Mesenchymal stem cell (in vitro differentiated cells and primary cell): ENCODE measurements around the gene MTHFSD.

ENCODE experiments used
- DNase-seq: peaks from one replicate; pipeline ENCODE4 v3.0.0-alpha.2; 2013
- H2AFZ ChIP-seq: one replicate; pipeline ENCODE4 v1.6.1; 2013; ENCODE audit warnings: low read depth, mild to moderate bottlenecking, control low read depth, inconsistent platforms, low read length, moderate library complexity
- H2AK5ac ChIP-seq: 2 replicates; pipeline ENCODE4 v1.6.1; 2013; ENCODE audit warnings: low read length, moderate library complexity, mild to moderate bottlenecking, inconsistent platforms; ENCODE audit not compliant: severe bottlenecking
- H2BK120ac ChIP-seq: one replicate; pipeline ENCODE4 v1.6.1; 2013; ENCODE audit warnings: low read depth, mild to moderate bottlenecking, inconsistent platforms, low read length, moderate library complexity
- H2BK12ac ChIP-seq, 2 experiments: one replicate each; pipeline ENCODE4 v1.6.1; 2013; ENCODE audit warnings: inconsistent platforms in 2 of 2, low read length in 2 of 2, mild to moderate bottlenecking in 2 of 2, moderate library complexity in 2 of 2, control low read depth in 1 of 2
- H2BK15ac ChIP-seq: one replicate; pipeline ENCODE4 v1.6.1; 2013; ENCODE audit warnings: mild to moderate bottlenecking, low read depth, inconsistent platforms; ENCODE audit not compliant: poor library complexity, severe bottlenecking
- H2BK5ac ChIP-seq: 2 replicates; pipeline ENCODE4 v1.6.1; 2013; ENCODE audit warnings: low read depth, mild to moderate bottlenecking, low read length, control low read depth, inconsistent platforms; ENCODE audit not compliant: poor library complexity, severe bottlenecking
- H3K14ac ChIP-seq, 2 experiments: one replicate each; pipeline ENCODE4 v1.6.1; 2013; ENCODE audit warnings: inconsistent platforms in 2 of 2, low read length in 2 of 2, control low read depth in 1 of 2, mild to moderate bottlenecking in 1 of 2, moderate library complexity in 1 of 2
- H3K18ac ChIP-seq, 2 experiments: one replicate each; pipeline ENCODE4 v1.6.1; 2013; ENCODE audit warnings: inconsistent platforms in 2 of 2, low read length in 2 of 2, control low read depth in 1 of 2, low read depth in 1 of 2, mild to moderate bottlenecking in 1 of 2
- H3K23ac ChIP-seq, 2 experiments: one replicate each; pipeline ENCODE4 v1.6.1; 2013; ENCODE audit warnings: inconsistent platforms in 2 of 2, low read length in 2 of 2, mild to moderate bottlenecking in 2 of 2, moderate library complexity in 2 of 2, control low read depth in 1 of 2
- H3K27ac ChIP-seq: 2 replicates; pipeline ENCODE4 v1.5.1; 2013; ENCODE audit warnings: mild to moderate bottlenecking, moderate library complexity, low read length, control low read depth, inconsistent platforms; ENCODE audit not compliant: poor library complexity, severe bottlenecking
- H3K27me3 ChIP-seq, 2 experiments: 2 replicates each; pipeline versions ENCODE4 v1.6.1 to v1.7.0; 2013; ENCODE audit warnings: low read length in 2 of 2, mild to moderate bottlenecking in 2 of 2, moderate library complexity in 2 of 2, control low read depth in 1 of 2, inconsistent platforms in 1 of 2; ENCODE audit not compliant: control insufficient read depth in 1 of 2, insufficient read depth in 1 of 2
- H3K36me3 ChIP-seq, 2 experiments: 2 replicates each; pipeline versions ENCODE4 v1.6.1 to v1.7.0; 2013; ENCODE audit warnings: low read length in 2 of 2, control low read depth in 1 of 2, inconsistent platforms in 1 of 2, low read depth in 1 of 2, mild to moderate bottlenecking in 1 of 2; ENCODE audit not compliant: insufficient read depth in 2 of 2, control insufficient read depth in 1 of 2
- H3K4ac ChIP-seq, 2 experiments: one replicate each; pipeline ENCODE4 v1.6.1; 2013; ENCODE audit warnings: inconsistent platforms in 2 of 2, low read length in 2 of 2, mild to moderate bottlenecking in 2 of 2, moderate library complexity in 2 of 2, control low read depth in 1 of 2, low read depth in 1 of 2
- H3K4me1 ChIP-seq: 2 replicates; pipeline ENCODE4 v1.6.1; 2013; ENCODE audit warnings: low read depth, low read length, control low read depth; ENCODE audit not compliant: control insufficient read depth, insufficient read depth
- H3K4me2 ChIP-seq: 2 replicates; pipeline ENCODE4 v1.6.1; 2013; ENCODE audit warnings: low read length, mild to moderate bottlenecking, inconsistent platforms; ENCODE audit not compliant: poor library complexity, severe bottlenecking
- H3K4me3 ChIP-seq, 2 experiments: 2 replicates each; pipeline versions ENCODE4 v1.5.1 to v1.7.0; 2013; ENCODE audit warnings: low read length in 2 of 2, mild to moderate bottlenecking in 2 of 2, control low read depth in 1 of 2, low read depth in 1 of 2; ENCODE audit not compliant: insufficient read depth in 1 of 2
- H3K79me1 ChIP-seq: replicated peaks from 2 replicates; pipeline ENCODE4 v1.6.1; 2013; ENCODE audit warnings: mild to moderate bottlenecking, control low read depth, low read length, inconsistent platforms; ENCODE audit not compliant: poor library complexity, severe bottlenecking
- H3K9ac ChIP-seq: 2 replicates; pipeline ENCODE4 v1.7.0; 2013; ENCODE audit warnings: mild to moderate bottlenecking, low read length, moderate library complexity
- H3K9me3 ChIP-seq: 2 replicates; pipeline ENCODE4 v1.7.0; 2013; ENCODE audit warnings: mild to moderate bottlenecking, low read length; ENCODE audit not compliant: control insufficient read depth
- H4K8ac ChIP-seq: one replicate; pipeline ENCODE4 v1.6.1; 2013; ENCODE audit warnings: inconsistent platforms, mild to moderate bottlenecking, low read length, moderate library complexity
- H4K91ac ChIP-seq: one replicate; pipeline ENCODE4 v1.6.1; 2013; ENCODE audit warnings: mild to moderate bottlenecking, low read length, inconsistent platforms
- WGBS: methylation state at CpG from one replicate; pipeline ENCODE4 v1.1.7; 2013; ENCODE audit warnings: mixed read lengths; 5-methylcytosine and 5-hydroxymethylcytosine counted together

The MTHFSD gene

DNA sequence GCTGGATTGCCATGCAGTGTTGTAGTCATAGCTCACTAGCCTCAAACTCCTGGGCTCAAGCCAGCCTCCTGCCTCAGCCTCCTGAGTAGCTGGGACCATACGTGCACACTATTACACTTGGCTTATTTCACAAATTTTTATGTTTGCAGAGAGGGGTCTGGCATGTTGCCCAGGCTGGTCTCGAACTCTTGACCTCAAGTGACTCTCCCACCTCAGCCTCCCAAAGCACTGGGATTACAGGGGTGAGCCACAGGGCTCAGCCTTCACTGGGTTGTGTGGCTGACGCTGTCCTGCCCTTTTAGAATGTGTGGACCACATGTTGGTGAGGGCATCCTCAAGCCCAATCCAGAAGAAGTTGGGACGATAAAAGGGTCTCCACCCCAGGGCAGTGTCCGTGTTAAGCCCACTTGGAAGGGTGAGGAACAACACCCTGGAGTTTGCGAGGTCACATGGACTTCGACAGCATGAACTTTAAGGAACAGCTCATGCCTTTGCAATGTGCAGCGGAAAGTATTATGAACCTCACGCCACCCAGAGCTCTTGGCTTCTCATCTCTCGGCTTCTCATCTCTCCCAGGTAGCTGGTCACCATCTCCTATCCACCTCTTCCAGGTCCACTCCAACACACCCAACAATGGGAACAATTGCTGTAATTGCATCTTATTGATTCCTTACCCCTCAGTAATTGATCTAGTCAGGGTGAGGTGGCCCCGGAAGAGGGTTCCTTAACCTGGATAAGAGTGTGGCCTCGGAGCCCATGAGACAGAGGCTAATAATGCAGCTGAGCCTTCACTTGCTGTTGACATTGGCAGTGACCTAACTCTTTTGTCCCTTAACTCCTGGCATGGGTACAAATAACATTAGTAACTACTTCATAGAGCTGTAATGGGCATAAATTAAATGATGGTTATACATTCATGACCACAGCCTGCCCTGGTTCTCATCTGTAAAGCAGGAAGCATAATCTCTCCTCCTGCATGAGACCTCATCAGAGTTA lies 30.0 kb upstream of the MTHFSD start:
- Histone ChIP-seq H4K91ac (peak overlapping the region; percentile 74), H3K27me3 (no peaks in the 10 kb centered on the region), H2BK120ac (peak overlapping the region; percentile 50), H3K4me3 (no peak overlapping the region), H3K9me3 (no peaks in the 10 kb centered on the region), H3K18ac (peak overlapping the region in 1 of 2 experiments; percentile 24), H3K4me1 (peaks cover 29% of the 10 kb centered on the region), H2AK5ac (peak overlapping the region; percentile 59), H3K14ac (peak overlapping the region in 1 of 2 experiments; percentile 3), H2BK15ac (no peak overlapping the region), H4K8ac (peak overlapping the region; percentile 39), H3K23ac (no peak overlapping the region), H3K4me2 (no peak overlapping the region), H2BK5ac (no peak overlapping the region), H2BK12ac (peak overlapping the region in 1 of 2 experiments; percentile 85), H3K9ac (peak overlapping the region; percentile 77), H2AFZ (no peak overlapping the region), H3K79me1 (peaks cover 8% of the 10 kb centered on the region), H3K36me3 (no peaks in the 10 kb centered on the region), H3K4ac (peak overlapping the region; percentile 22 to 26), H3K27ac (peak overlapping the region; percentile 89)
- DNase-seq: no peak
- 87% methylated on average over 12 of the region's 12 CpGs for WGBS

DNA sequence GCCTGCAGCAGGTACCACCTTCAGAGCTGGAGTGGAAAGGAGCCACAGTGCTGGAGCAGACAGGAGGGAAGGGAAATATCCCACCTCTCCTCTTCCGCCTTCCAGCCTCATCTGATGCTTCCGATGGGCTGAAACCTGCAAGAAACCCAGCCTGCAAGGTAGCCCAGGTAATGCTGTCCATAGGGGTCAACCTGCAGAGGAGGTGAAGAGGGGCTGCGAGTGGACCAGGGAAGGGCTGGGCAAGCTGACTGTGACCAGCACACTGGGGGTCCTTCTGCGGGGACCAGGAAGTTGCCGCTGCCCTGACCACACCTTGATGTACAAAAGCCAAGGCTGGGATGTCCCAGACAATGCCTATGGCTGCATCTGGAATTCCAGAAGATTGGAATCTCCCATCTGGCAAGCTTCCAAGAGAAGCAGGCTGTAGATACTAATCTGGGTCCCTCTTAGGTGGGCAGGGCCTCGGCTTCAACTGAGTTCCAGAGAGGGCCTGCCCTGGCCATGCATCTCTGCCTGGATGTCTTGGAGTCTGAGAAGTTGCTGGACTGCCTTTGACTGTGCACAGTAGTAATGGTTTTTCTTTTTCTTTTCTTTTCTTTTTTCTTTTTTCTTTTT lies 29.1 kb upstream of the MTHFSD start:
- Histone ChIP-seq H3K23ac (no peak overlapping the region), H3K14ac (no peak overlapping the region), H3K18ac (no peak overlapping the region), H3K79me1 (peaks cover 8% of the 10 kb centered on the region), H3K4me2 (no peak overlapping the region), H3K9me3 (no peaks in the 10 kb centered on the region), H3K9ac (no peak overlapping the region), H2BK12ac (peak overlapping the region in 1 of 2 experiments; percentile 23), H4K91ac (no peak overlapping the region), H3K27me3 (no peaks in the 10 kb centered on the region), H3K4ac (no peak overlapping the region), H3K27ac (no peak overlapping the region), H4K8ac (no peak overlapping the region), H3K36me3 (no peaks in the 10 kb centered on the region), H2AK5ac (no peak overlapping the region), H2BK120ac (peak overlapping the region; percentile 13), H2BK15ac (no peak overlapping the region), H3K4me1 (peaks cover 33% of the 10 kb centered on the region), H2AFZ (no peak overlapping the region), H2BK5ac (no peak overlapping the region), H3K4me3 (no peak overlapping the region)
- DNase-seq: no peak
- 91% methylated on average over 5 of the region's 6 CpGs for WGBS

DNA sequence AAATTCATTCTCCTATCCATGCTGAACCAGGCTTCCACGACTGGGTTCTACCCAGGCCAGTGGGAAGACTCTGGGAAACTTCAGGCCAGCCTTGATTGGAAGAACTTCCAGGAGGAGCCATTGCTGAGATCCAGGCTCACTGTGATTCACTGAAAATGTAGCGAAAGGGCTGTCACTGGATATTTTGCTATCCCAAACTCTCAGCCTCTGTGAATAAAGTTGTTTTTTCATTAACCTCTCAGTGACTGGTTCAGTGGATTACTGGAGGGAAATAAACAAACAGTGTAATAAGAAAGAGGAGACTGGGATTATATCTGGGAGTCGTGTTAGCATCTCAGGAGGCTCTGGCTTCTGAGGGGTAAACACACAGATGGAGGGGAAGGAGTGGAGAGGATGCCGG lies 26.4 kb upstream of the MTHFSD start:
- peaks cover 8% of the 10 kb centered on the region for H3K79me1 ChIP-seq
- peak overlapping the region in 1 of 2 experiments; percentile 86 for H3K4me3 ChIP-seq

DNA sequence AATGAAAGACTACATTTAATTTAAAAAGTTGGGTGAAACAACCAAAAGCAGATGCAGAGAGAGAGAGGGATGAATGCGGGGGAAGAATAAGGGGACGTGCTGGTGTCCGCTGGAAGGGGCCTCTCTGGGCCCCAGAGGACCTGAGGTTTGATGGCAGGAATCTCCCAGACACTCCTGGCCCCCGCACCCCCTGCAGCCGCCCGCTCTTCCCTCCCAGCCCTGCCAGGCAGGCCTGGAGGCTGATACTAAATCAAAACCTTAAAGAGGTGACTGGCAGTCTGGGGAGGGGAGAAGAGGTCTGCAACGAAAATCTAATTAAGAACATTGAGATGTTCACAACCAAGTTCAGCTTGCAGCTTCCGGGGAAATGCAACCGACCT lies 25.7 kb upstream of the MTHFSD start:
- peaks cover 40% of the 10 kb centered on the region for H3K4me1 ChIP-seq
- DNase-seq: no peak
- H3K23ac ChIP-seq: peak overlapping the region in 1 of 2 experiments; percentile 96
- no peaks in the 10 kb centered on the region for H3K9me3 ChIP-seq
- H3K4me3 ChIP-seq: peak overlapping the region in 1 of 2 experiments; percentile 86
- H3K18ac ChIP-seq: peak overlapping the region; percentile 72 to 75
- H2BK12ac ChIP-seq: peak overlapping the region; percentile 18 to 80
- peaks cover 8% of the 10 kb centered on the region for H3K79me1 ChIP-seq
- no peaks in the 10 kb centered on the region for H3K27me3 ChIP-seq
- H3K4ac ChIP-seq: peak overlapping the region; percentile 27 to 89
- peak overlapping the region; percentile 37 for H4K91ac ChIP-seq
- peak overlapping the region; percentile 57 for H2AK5ac ChIP-seq
- WGBS: 67% methylated on average over 9 of the region's 9 CpGs
- no peak overlapping the region for H2AFZ ChIP-seq
- peak overlapping the region; percentile 59 for H4K8ac ChIP-seq
- peak overlapping the region; percentile 60 for H3K27ac ChIP-seq
- H2BK15ac ChIP-seq: peak overlapping the region; percentile 86
- H3K14ac ChIP-seq: no peak overlapping the region
- peak overlapping the region; percentile 50 for H2BK5ac ChIP-seq
- H2BK120ac ChIP-seq: peak overlapping the region; percentile 64
- H3K9ac ChIP-seq: peak overlapping the region; percentile 86
- H3K36me3 ChIP-seq: no peaks in the 10 kb centered on the region
- H3K4me2 ChIP-seq: peak overlapping the region; percentile 57

More for the DNA sequence above, 26.4 kb upstream of the MTHFSD start:
- Histone ChIP-seq H3K4me2 (no peak overlapping the region), H3K4me1 (peaks cover 43% of the 10 kb centered on the region), H2BK120ac (no peak overlapping the region), H3K36me3 (no peaks in the 10 kb centered on the region), H2AK5ac (peak overlapping the region; percentile 52), H3K18ac (peak overlapping the region in 1 of 2 experiments; percentile 45), H4K8ac (peak overlapping the region; percentile 12), H2BK5ac (no peak overlapping the region), H3K27me3 (no peaks in the 10 kb centered on the region), H2AFZ (no peak overlapping the region), H3K27ac (peak overlapping the region; percentile 60), H2BK12ac (peak overlapping the region in 1 of 2 experiments; percentile 15), H3K4ac (peak overlapping the region in 1 of 2 experiments; percentile 54), H4K91ac (no peak overlapping the region), H3K9ac (peak overlapping the region; percentile 86), H3K14ac (no peak overlapping the region), H3K9me3 (no peaks in the 10 kb centered on the region), H3K23ac (no peak overlapping the region), H2BK15ac (no peak overlapping the region)
- DNase-seq: peak; percentile 55
- 31% methylated on average over 3 of the region's 4 CpGs for WGBS
